Activated B cell treated with CpG ODN at 0.5 μM for 24 hours (primary cell): ENCODE measurements around the gene SCIMP. TPM values are rescaled to one million over a fixed set of nuclear protein-coding genes. Genes with fewer than 3 reads are reported as not detected.
"Not testable (repeated sequence)": the region's sequence is repeated elsewhere in the genome, so short reads cannot be mapped to it uniquely, and the experiment has no call there.

Experiments used
- ATAC-seq: fragments of 200-7000 bp; cut with Tn5 transposase; one replicate; pipeline ENCODE4 v1.10.0; 2021; ENCODE audit warnings: low read depth, mild to moderate bottlenecking, moderate library complexity
- CTCF ChIA-PET: fragments of 350-600 bp; sonication (Branson Sonifier 250); formaldehyde crosslinking; loops from one replicate; lab custom pipeline; 2021; ENCODE audit warnings: antibody characterized with exemption; lab: Charles Lee
- POLR2A ChIA-PET: fragments of 350-600 bp; sonication (Branson Sonifier 250); formaldehyde crosslinking; loops from one replicate; lab custom pipeline; 2021; ENCODE audit warnings: antibody characterized with exemption; lab: Charles Lee
- DNase-seq: peaks from one replicate; pipeline ENCODE4 v3.0.0; 2022
- H3K27ac Mint-ChIP-seq: one replicate; pipeline ENCODE4 v1.8.0; 2020; ENCODE audit warnings: mixed read lengths
- H3K27me3 Mint-ChIP-seq: one replicate; pipeline ENCODE4 v1.8.0; 2021; ENCODE audit warnings: mixed read lengths
- H3K36me3 Mint-ChIP-seq: one replicate; pipeline ENCODE4 v1.8.0; 2021; ENCODE audit warnings: low read depth, mixed read lengths
- H3K4me1 Mint-ChIP-seq: one replicate; pipeline ENCODE4 v1.8.0; 2021; ENCODE audit warnings: mixed read lengths
- H3K4me3 Mint-ChIP-seq: one replicate; pipeline ENCODE4 v1.8.0; 2020; ENCODE audit warnings: mild to moderate bottlenecking, mixed read lengths
- H3K9me3 Mint-ChIP-seq: one replicate; pipeline ENCODE4 v1.8.0; 2020; ENCODE audit warnings: mixed read lengths
- CTCF ChIP-seq: fragments of 200-600 bp; IDR thresholded peaks from one replicate; pipeline ENCODE4 v1.8.0; 2022; ENCODE audit warnings: antibody characterized with exemption, mild to moderate bottlenecking
- intact Hi-C: fragments of 100-400 bp; cut with micrococcal nuclease; formaldehyde crosslinking; loops from one replicate; pipeline ENCODE4 v1.15.1; 2024
- total RNA-seq: library from RNA; stranded (reverse); gene quantifications from 2 replicates; pipeline ENCODE4 v1.2.3, GENCODE V29; 2022

SCIMP gene
- total RNA-seq, 1 donor from 2014 or later: 23.4 TPM

DNA sequence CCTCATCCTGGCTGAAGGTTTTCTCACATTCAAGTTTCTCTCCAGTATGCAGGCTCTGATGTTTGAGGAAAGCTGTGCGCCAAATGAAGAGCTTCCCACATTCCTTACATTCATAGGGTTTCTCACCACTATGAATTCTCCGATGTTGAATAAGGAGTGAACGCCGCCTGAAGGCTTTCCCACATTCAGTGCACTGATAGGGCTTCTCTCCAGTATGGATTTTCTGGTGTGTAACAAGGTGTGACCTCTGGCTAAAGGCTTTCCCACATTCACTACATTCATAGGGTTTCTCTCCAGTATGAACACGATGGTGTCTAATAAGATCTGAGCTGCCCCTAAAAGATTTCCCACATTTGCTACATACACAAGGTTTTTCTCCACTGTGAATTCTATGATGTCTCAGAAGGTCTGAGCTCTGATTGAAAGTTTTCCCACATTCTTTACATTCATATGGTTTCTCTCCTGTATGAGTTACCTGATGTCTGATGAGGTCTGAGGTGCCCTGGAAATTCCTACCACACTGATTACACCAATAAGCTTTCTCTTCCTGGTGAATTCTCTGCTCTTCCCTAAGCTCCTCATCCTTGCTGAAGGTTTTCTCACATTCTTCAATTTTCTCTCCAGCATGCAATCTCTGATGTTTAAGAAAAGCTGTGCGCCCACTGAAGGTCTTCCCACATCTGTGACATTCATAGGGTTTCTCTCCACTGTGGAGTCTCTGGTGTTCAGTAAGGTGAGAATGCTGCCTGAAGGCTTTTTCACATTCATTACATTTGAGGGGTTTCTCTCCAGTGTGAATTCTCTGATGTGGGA lies 51.9 kb downstream of the SCIMP start:
- Mint-ChIP-seq H3K4me1 (no peaks in the 10 kb centered on the region), H3K27me3 (no peaks in the 10 kb centered on the region), H3K4me3 (no peak overlapping the region), H3K36me3 (peaks cover 75% of the 10 kb centered on the region), H3K27ac (no peak overlapping the region), H3K9me3 (peaks cover 37% of the 10 kb centered on the region)
- DNase-seq (no peak), ATAC-seq (no peak)
- intact Hi-C loops: no loop called here
- ChIA-PET POLR2A (interaction anchor here (2.8 kb wide), 1 partner anchor 9 kb away, joined by 17 read pairs; the partner anchor contains the start of gene ZNF594), CTCF (interaction anchor here (1.5 kb wide), 1 partner anchor 16 kb away, joined by 3 read pairs; no protein-coding TSS in a partner anchor)
- no peak for TF ChIP-seq CTCF

GRCh38 chr17:5181509-5182305 lies 53.0 kb downstream of the SCIMP start:
- no peak for DNase-seq
- no peaks in the 10 kb centered on the region for H3K27me3 Mint-ChIP-seq
- H3K4me1 Mint-ChIP-seq: no peaks in the 10 kb centered on the region
- H3K36me3 Mint-ChIP-seq: peaks cover 70% of the 10 kb centered on the region
- TF ChIP-seq CTCF: no peak
- POLR2A ChIA-PET: interaction anchor here (1.1 to 2.8 kb wide), 2 partner anchors 10 to 39 kb away, joined by 3 to 17 read pairs; partner anchors contain the start of gene ZNF594
- CTCF ChIA-PET: interaction anchor here (1.5 kb wide), 1 partner anchor 17 kb away, joined by 3 read pairs; no protein-coding TSS in a partner anchor
- no peak for ATAC-seq
- intact Hi-C loops: no loop called here
- peaks cover 32% of the 10 kb centered on the region for H3K9me3 Mint-ChIP-seq
- no peak overlapping the region for H3K4me3 Mint-ChIP-seq
- H3K27ac Mint-ChIP-seq: peak overlapping the region; percentile 37

DNA sequence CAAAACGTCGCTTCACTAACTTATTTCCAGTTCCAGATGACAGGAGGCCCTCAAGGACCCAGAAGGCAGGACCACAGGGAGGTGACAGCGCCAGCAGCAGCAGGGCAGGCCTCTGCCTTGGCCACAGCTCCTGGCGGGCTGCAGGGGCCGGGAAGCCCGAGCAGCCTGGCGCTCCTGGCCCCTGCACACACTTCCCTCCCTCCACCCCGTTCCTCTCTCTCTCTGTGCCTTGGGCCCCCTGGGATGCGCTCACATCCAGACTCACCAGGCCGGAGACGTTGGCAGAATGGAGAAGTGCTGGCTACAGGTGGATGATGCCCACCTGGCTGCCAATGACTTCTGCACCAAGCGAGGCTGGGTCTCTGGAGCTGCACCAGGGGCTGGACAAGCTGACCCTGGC lies 55.7 kb downstream of the SCIMP start:
- H3K9me3 Mint-ChIP-seq: peaks cover 28% of the 10 kb centered on the region
- TF ChIP-seq CTCF: no peak
- DNase-seq (no peak), ATAC-seq (no peak)
- ChIA-PET CTCF (no interaction called here), POLR2A (no interaction called here)
- intact Hi-C loops: no loop called here
- no peak overlapping the region for H3K4me3 Mint-ChIP-seq
- no peaks in the 10 kb centered on the region for H3K4me1 Mint-ChIP-seq
- H3K36me3 Mint-ChIP-seq: peaks cover 68% of the 10 kb centered on the region
- H3K27me3 Mint-ChIP-seq: no peaks in the 10 kb centered on the region
- H3K27ac Mint-ChIP-seq: no peak overlapping the region

GRCh38 chr17:5175027-5175426 lies 59.6 kb downstream of the SCIMP start:
- H3K27ac Mint-ChIP-seq, DNase-seq, H3K27me3 Mint-ChIP-seq, H3K4me1 Mint-ChIP-seq, POLR2A ChIA-PET, ATAC-seq, H3K9me3 Mint-ChIP-seq, H3K4me3 Mint-ChIP-seq, CTCF ChIA-PET, intact Hi-C loops: not testable (repeated sequence)
- peaks cover 38% of the 10 kb centered on the region for H3K36me3 Mint-ChIP-seq

DNA sequence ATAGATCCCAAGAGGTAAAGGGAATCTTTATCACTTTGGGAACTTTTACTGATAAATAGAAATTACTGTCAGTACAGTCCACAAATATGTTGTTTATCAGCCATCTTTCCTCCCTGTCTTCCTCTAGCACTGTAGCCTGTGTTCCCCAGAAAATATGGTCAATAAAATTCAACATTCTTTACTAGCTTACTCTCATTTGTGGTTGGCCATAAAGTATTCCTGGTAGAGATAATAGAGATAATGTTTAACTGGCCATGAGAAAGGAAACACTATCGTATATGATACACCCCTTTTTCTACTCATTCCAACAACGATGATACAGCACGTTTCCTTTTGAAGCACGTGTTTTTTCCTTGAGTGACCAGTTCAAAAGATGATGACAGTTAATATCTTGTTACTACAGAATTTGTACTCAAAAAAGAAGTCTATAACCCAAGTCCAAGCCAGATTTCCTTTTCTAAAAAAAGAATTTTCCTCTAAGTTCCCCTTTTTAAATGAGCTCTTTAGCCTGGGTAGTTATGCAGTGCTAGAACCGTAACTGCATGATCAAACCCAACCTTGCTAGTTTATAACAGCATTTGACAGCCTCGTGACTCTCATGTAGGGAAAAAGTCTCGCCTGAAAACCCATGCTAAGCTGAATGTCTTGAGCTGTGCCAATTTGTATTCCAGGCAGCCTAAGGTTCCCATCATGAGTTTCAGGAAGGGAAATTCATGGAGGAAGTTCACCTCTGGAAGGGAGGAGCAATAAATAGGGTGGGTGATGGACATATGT lies 68.7 kb downstream of the SCIMP start:
- H3K9me3 Mint-ChIP-seq, H3K27ac Mint-ChIP-seq, DNase-seq, H3K36me3 Mint-ChIP-seq, POLR2A ChIA-PET, H3K27me3 Mint-ChIP-seq, intact Hi-C loops: not testable (repeated sequence)
- peak; percentile 37 for ATAC-seq
- peak overlapping the region; percentile 19 for H3K4me3 Mint-ChIP-seq
- peaks cover 36% of the 10 kb centered on the region for H3K4me1 Mint-ChIP-seq
- CTCF ChIA-PET: interaction anchor here (1.2 kb wide), 1 partner anchor 25 kb away, joined by 4 read pairs; no protein-coding TSS in a partner anchor
